ENCODE data around the gene RFX7.

RFX7 gene

DNA sequence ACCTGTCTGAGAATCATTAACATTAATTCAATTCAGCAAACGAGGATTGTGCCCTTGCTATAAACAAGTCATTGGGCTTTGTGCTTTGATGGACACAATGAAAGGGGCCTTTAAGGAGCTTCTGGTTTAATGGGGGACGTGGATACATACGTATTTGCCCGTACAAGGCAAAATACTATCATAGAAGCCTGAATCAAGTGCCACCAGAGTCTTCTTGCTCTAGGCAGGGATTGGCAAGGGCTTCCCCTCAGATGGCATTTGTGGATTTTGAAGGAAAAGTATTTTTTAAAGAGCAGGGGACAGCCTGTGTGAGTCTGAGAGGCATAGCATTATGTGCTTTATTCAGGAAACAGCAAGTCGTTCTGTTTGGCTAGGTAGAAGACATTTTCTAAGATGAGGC is 166.6 kb downstream of the RFX7 start:
- Histone ChIP-seq H3K4me1 (ENCODE audit: insufficient read depth, low read length) (no peaks in the 10 kb centered on the region), H3K9ac (ENCODE audit: low read depth, low read length) (no peak overlapping the region), H3K79me2 (ENCODE audit: insufficient read depth, low read length) (no peaks in the 10 kb centered on the region), H3K36me3 (ENCODE audit: insufficient read depth, low read length) (no peaks in the 10 kb centered on the region), H3K9me3 (ENCODE audit: insufficient read depth, low read length, severe bottlenecking) (no peaks in the 10 kb centered on the region), H4K20me1 (ENCODE audit: insufficient read depth, low read length) (no peaks in the 10 kb centered on the region), H3K27ac (ENCODE audit: low read length) (no peak overlapping the region), H2AFZ (ENCODE audit: low read depth, low read length) (no peak overlapping the region), H3K4me2 (ENCODE audit: insufficient read depth, low read length) (no peak overlapping the region), H3K27me3 (ENCODE audit: insufficient read depth, low read length, poor library complexity) (no peaks in the 10 kb centered on the region), H3K4me3 (ENCODE audit: low read depth in 1 of 2, low read length in 2 of 2) (no peak overlapping the region)
- TF ChIP-seq EZH2 (IDR thresholded peaks at IDR 0.05; ENCODE audit: borderline replicate concordance, low read depth, low read length, severe bottlenecking): no peak
- TF ChIP-seq, protein P1, sequence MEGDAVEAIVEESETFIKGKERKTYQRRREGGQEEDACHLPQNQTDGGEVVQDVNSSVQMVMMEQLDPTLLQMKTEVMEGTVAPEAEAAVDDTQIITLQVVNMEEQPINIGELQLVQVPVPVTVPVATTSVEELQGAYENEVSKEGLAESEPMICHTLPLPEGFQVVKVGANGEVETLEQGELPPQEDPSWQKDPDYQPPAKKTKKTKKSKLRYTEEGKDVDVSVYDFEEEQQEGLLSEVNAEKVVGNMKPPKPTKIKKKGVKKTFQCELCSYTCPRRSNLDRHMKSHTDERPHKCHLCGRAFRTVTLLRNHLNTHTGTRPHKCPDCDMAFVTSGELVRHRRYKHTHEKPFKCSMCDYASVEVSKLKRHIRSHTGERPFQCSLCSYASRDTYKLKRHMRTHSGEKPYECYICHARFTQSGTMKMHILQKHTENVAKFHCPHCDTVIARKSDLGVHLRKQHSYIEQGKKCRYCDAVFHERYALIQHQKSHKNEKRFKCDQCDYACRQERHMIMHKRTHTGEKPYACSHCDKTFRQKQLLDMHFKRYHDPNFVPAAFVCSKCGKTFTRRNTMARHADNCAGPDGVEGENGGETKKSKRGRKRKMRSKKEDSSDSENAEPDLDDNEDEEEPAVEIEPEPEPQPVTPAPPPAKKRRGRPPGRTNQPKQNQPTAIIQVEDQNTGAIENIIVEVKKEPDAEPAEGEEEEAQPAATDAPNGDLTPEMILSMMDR (IDR thresholded peaks at IDR 0.05; ENCODE audit: borderline replicate concordance, extremely low read depth, low read length, poor library complexity, severe bottlenecking): no peak
- DNase-seq (no peak), ATAC-seq (ENCODE audit: insufficient read depth, low read depth) (no peak)

DNA sequence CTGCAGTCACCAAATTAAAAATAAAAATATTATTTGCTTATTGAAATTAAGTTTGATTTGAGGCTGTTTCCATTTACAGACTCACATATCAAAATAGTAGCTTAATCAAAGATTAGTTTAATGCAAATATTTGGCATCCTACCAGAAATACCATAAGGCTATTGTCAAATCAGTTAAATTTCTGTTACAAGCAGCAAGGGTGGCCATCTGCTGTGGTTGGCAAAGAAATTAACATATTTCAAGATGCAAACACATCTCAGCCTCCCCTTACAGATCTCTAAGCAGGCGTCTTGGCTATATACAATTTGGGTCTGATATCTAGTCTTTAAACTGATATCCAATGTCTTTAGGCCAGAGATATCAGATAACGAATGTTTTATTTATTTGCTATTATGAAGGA is 167.0 kb downstream of the RFX7 start:
- H2AFZ ChIP-seq (ENCODE audit: low read depth, low read length): no peak overlapping the region
- no peak overlapping the region for H3K4me3 ChIP-seq (ENCODE audit: low read depth in 1 of 2, low read length in 2 of 2)
- H3K79me2 ChIP-seq (ENCODE audit: insufficient read depth, low read length): no peaks in the 10 kb centered on the region
- no peak for DNase-seq
- H3K9ac ChIP-seq (ENCODE audit: low read depth, low read length): no peak overlapping the region
- H3K27ac ChIP-seq (ENCODE audit: low read length): no peak overlapping the region
- H3K4me2 ChIP-seq (ENCODE audit: insufficient read depth, low read length): no peak overlapping the region
- H3K9me3 ChIP-seq (ENCODE audit: insufficient read depth, low read length, severe bottlenecking): no peaks in the 10 kb centered on the region
- H3K36me3 ChIP-seq (ENCODE audit: insufficient read depth, low read length): no peaks in the 10 kb centered on the region
- H3K4me1 ChIP-seq (ENCODE audit: insufficient read depth, low read length): no peaks in the 10 kb centered on the region
- no peak for ATAC-seq (ENCODE audit: insufficient read depth, low read depth)
- no peaks in the 10 kb centered on the region for H3K27me3 ChIP-seq (ENCODE audit: insufficient read depth, low read length, poor library complexity)
- no peaks in the 10 kb centered on the region for H4K20me1 ChIP-seq (ENCODE audit: insufficient read depth, low read length)
- TF ChIP-seq, protein P1 (IDR thresholded peaks at IDR 0.05; ENCODE audit: borderline replicate concordance, extremely low read depth, low read length, poor library complexity, severe bottlenecking): no peak
- no peak for TF ChIP-seq EZH2 (IDR thresholded peaks at IDR 0.05; ENCODE audit: borderline replicate concordance, low read depth, low read length, severe bottlenecking)

DNA sequence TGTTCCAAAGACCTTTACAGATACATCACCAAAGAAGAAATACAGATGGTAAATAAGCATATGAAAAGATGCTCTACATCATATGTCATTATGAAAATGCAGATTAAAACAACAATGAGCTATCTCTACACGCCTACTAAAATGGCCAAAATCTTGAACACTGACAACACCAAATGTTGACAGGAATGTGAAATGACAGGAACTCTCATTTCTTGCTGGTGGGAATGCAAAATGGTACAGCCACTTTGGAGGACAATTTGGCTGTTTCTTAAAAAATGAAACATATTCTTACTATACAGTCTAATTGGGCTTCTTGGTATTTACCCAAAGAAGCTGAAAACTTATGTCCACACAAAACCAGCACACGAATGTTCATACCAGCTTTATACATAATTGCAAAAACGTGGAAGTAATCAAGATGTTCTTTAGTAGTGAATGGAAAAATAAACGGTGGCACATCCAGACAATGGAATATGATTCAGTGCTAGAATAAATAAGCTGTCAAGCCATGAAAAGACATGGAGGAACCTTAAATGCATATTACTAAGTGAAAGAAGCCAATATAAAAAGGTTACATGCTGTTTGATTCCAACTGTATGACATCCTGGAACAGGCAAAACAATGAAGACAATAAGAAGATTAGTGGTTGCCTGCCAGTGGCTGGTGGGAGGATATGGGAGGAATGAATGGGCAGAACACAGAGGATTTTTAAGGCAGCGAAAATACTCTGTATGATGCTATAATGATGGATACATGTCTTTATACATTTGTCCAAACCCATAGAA is 169.0 kb downstream of the RFX7 start:
- no peak overlapping the region for H2AFZ ChIP-seq (ENCODE audit: low read depth, low read length)
- ATAC-seq (ENCODE audit: insufficient read depth, low read depth) (no peak), DNase-seq (no peak)
- H4K20me1 ChIP-seq (ENCODE audit: insufficient read depth, low read length): no peaks in the 10 kb centered on the region
- H3K27me3 ChIP-seq (ENCODE audit: insufficient read depth, low read length, poor library complexity): no peaks in the 10 kb centered on the region
- no peak overlapping the region for H3K9ac ChIP-seq (ENCODE audit: low read depth, low read length)
- no peaks in the 10 kb centered on the region for H3K4me1 ChIP-seq (ENCODE audit: insufficient read depth, low read length)
- no peaks in the 10 kb centered on the region for H3K9me3 ChIP-seq (ENCODE audit: insufficient read depth, low read length, severe bottlenecking)
- H3K4me3 ChIP-seq (ENCODE audit: low read depth in 1 of 2, low read length in 2 of 2): no peak overlapping the region
- no peaks in the 10 kb centered on the region for H3K79me2 ChIP-seq (ENCODE audit: insufficient read depth, low read length)
- no peak overlapping the region for H3K27ac ChIP-seq (ENCODE audit: low read length)
- no peak overlapping the region for H3K4me2 ChIP-seq (ENCODE audit: insufficient read depth, low read length)
- no peaks in the 10 kb centered on the region for H3K36me3 ChIP-seq (ENCODE audit: insufficient read depth, low read length)
- TF ChIP-seq EZH2 (IDR thresholded peaks at IDR 0.05; ENCODE audit: borderline replicate concordance, low read depth, low read length, severe bottlenecking): no peak
- TF ChIP-seq, protein P1 (IDR thresholded peaks at IDR 0.05; ENCODE audit: borderline replicate concordance, extremely low read depth, low read length, poor library complexity, severe bottlenecking): no peak

All from DND-41 (cell line).